Measurements from ENCODE around the gene BCOR. TPM values are rescaled to one million over a fixed set of nuclear protein-coding genes. Genes with fewer than 3 reads are reported as not detected.

BCOR gene
- total RNA-seq, 2 experiments from 2014 or later = 46.4 to 47.0 TPM

- ChIA-PET CTCF (no interaction called here), POLR2A (no interaction called here)
Observed at GRCh38 chrX:40011322-40012038, 86.3 kb downstream of the BCOR start.

GRCh38 chrX:40010550-40011321 is 87.0 kb downstream of the BCOR start:
- ChIA-PET CTCF (interaction anchor here (0.6 to 1.3 kb wide), 2 partner anchors 192 to 197 kb away, joined by 3 to 5 read pairs; no protein-coding TSS in a partner anchor), POLR2A (no interaction called here)

GRCh38 chrX:40009890-40010289 is 87.9 kb downstream of the BCOR start:
- POLR2A ChIA-PET = no interaction called here
- CTCF ChIA-PET = interaction anchor here (0.6 to 1.3 kb wide), 2 partner anchors 192 to 196 kb away, joined by 3 to 5 read pairs; no protein-coding TSS in a partner anchor

- CTCF ChIA-PET = interaction anchor here (1.3 kb wide), 1 partner anchor 196 kb away, joined by 5 read pairs; no protein-coding TSS in a partner anchor
- POLR2A ChIA-PET = interaction anchor here (0.5 kb wide), 1 partner anchor 1173 kb away, joined by 4 read pairs; no protein-coding TSS in a partner anchor
Observed at GRCh38 chrX:40009462-40009851, 88.3 kb downstream of the BCOR start.

- POLR2A ChIA-PET = interaction anchor here (0.5 kb wide), 1 partner anchor 1174 kb away, joined by 4 read pairs; no protein-coding TSS in a partner anchor
- CTCF ChIA-PET = no interaction called here
Observed at GRCh38 chrX:40008791-40009461, 88.8 kb downstream of the BCOR start.

GRCh38 chrX:40007756-40008705 is 89.7 kb downstream of the BCOR start:
- CTCF ChIA-PET = no interaction called here

GRCh38 chrX:40007131-40007755 is 90.5 kb downstream of the BCOR start:
- CTCF ChIA-PET = no interaction called here
- POLR2A ChIA-PET = no interaction called here

More at GRCh38 chrX:40007756-40008705, 89.7 kb downstream of the BCOR start:
- POLR2A ChIA-PET = no interaction called here

- ChIA-PET POLR2A (interaction anchor here (0.7 kb wide), 1 partner anchor 103 kb away, joined by 3 read pairs; no protein-coding TSS in a partner anchor), CTCF (interaction anchor here (0.9 kb wide), 1 partner anchor 140 kb away, joined by 3 read pairs; no protein-coding TSS in a partner anchor)
Observed at GRCh38 chrX:40006106-40007017, 91.4 kb downstream of the BCOR start.

- CTCF ChIA-PET = no interaction called here
Observed at GRCh38 chrX:40005292-40006011, 92.3 kb downstream of the BCOR start.

GRCh38 chrX:40004921-40005291 is 92.9 kb downstream of the BCOR start:
- POLR2A ChIA-PET = no interaction called here
- CTCF ChIA-PET = no interaction called here

More at GRCh38 chrX:40005292-40006011, 92.3 kb downstream of the BCOR start:
- POLR2A ChIA-PET = no interaction called here

GRCh38 chrX:40004246-40004535 is 93.6 kb downstream of the BCOR start:
- POLR2A ChIA-PET = no interaction called here
- CTCF ChIA-PET = no interaction called here

GRCh38 chrX:40003428-40004245 is 94.1 kb downstream of the BCOR start:
- ChIA-PET CTCF (no interaction called here), POLR2A (no interaction called here)

- ChIA-PET POLR2A (no interaction called here), CTCF (no interaction called here)
Observed at GRCh38 chrX:40003071-40003427, 94.7 kb downstream of the BCOR start.

Measured in activated CD8-positive, alpha-beta memory T cell treated with anti-CD3 and anti-CD28 coated beads for 36 hours (primary cell).